Left hindlimb (tissue), 1 donor: Measurements from ENCODE around the gene SEMA6A.

Experiments used
- DNase-seq: peaks from one replicate; pipeline ENCODE4 v3.0.0-alpha.2; 2018

The SEMA6A gene

DNA sequence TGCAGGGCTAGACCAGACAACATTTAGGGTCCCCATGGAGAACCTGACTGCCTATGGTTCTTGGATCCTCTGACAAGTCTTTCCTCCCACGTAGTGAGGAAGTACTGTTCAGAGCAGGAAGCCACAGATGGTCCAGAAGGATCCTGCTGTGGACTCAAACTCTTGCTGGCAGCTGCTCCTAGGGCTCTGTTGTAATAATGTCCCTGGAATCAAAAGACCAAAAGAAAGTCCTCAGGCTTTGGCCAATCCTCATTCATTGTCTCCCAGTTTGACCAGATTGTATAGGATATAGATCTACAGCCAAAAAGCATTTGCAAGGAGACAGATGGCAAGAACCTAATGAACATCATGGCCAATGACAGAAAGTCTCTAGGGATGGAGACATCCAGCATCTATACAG lies 53.9 kb downstream of the SEMA6A start:
- DNase-seq, result no peak

GRCh38 chr5:116518423-116518822 lies 56.2 kb downstream of the SEMA6A start:
- no peak for DNase-seq

DNA sequence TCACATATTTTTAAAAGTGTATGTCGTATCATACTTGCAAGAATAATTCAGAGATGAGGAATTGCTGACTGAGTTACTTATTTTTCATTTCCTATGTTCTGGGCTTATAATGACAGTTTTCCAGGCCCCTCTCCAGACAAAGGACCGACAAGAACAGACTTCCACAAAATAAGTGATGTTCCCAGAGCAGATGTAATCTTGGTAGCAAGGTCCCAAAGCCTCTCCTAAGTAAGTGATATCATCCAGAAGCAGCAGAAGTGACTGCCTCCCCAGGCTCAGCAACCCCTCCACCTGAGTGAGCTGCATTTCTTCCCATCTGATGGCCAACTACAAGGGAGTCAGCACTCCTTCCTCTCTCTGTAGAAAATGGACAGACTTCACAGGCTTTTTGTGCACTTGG lies 57.1 kb downstream of the SEMA6A start:
- no peak for DNase-seq

GRCh38 chr5:116516021-116516420 lies 58.6 kb downstream of the SEMA6A start:
- no peak for DNase-seq

- no peak for DNase-seq
These were observed 60.1 kb downstream of the SEMA6A start for GRCh38 chr5:116514421-116514970.

DNA sequence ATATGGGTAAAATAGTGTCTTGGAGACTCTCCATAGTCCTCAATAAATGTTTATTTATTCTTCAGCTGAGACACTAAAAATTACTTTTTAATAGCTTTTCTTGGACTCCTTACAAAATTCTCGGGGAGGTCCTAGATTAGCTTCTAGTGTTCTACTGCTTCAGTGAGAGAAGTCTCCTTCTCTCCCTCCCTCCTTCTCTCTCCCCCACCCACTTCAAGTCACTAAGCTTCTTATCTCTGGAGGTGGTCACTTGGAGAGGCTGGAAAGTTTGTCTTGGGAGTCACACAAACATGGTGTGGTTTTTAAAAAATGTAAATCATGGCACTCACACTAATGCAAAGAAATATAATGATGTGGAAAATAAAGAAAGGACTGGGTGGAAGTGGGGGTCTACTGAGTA lies 64.1 kb downstream of the SEMA6A start:
- no peak for DNase-seq

DNA sequence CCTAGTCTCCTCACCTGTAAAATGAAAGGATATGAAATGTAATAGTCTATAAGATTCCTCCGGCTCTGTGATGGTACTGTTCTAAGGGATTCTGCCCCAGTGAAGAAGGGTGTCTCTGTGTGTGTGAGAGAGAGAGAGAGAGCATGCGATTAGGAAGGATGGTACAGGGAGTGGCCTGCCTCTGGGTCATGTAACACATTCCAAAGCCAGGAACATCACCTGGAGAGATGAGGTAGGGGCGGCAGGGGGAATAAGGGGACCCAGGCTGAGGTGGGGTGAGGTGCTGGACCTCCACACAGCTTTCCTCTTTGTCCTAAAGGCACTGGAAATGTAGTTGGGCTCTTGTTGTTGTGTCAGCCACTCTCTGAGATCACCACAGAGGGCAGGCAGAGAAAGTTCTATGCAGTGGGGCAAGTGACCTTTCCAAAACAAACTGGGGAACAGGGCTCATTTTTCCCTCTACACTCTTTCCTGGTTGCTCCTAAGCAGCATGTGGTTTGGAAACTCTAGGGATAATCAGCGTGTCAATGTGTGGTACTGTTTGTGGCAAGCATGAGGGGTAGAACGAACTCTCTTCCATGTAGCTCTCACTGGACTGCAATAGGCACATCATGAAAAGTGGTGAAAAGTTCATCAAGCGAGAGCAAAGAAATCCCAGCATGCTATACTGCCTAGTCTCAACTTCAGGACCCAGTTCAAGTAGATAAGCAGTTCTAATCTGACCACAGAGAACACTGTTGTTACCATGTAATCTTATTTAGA lies 65.0 kb downstream of the SEMA6A start:
- DNase-seq, result no peak

- DNase-seq, result no peak
These were observed 65.8 kb downstream of the SEMA6A start for GRCh38 chr5:116508835-116509234.

GRCh38 chr5:116507941-116508655 lies 66.5 kb downstream of the SEMA6A start:
- no peak for DNase-seq

DNA sequence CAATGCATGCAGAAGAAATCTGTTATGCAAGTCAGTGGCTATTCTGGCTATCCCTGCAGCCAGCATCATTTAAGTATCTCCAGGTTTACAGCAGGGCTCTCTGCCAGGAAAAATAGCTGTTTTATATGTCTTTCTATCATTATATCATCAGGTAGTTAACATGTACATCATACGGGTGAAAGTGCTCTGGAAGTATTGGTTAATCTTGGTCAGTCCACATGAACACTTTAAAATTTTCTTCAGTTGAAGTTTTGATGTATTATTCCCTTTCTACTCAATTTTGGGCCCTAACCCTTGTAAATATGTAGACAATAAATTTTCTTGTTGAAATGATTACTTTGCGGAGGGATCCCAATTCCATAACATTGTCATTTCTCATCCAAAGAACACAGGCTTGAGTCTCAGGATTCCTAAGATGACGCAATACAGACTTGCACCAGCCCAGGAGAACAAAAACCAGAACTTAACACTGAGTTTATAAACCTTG lies 67.5 kb downstream of the SEMA6A start:
- no peak for DNase-seq

GRCh38 chr5:116506488-116506887 lies 68.1 kb downstream of the SEMA6A start:
- DNase-seq, result no peak

GRCh38 chr5:116504593-116505166 lies 69.9 kb downstream of the SEMA6A start:
- no peak for DNase-seq

DNA sequence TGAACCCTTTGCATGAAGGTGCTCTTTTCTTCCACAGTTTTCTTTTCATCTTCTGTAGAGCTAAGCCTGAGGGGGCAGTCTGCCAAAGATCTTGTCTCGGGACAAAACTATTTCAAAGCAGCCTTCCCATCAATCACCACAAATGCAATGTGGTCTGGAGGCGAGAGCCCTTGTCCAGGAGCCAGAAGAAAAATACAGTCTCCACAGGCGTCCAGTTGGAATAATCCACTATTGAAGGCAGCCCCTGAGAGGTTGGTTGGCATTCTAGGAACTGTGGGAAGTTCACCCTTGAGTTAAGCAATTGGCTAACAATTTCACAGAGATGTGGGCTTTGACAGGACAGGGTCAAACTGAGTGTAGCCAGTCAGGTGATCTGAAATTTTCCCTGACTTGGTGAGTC lies 72.0 kb downstream of the SEMA6A start:
- DNase-seq, result peak; percentile 60

GRCh38 chr5:116502138-116502537 lies 72.5 kb downstream of the SEMA6A start:
- no peak for DNase-seq

GRCh38 chr5:116498503-116499048 lies 76.0 kb downstream of the SEMA6A start:
- no peak for DNase-seq

DNA sequence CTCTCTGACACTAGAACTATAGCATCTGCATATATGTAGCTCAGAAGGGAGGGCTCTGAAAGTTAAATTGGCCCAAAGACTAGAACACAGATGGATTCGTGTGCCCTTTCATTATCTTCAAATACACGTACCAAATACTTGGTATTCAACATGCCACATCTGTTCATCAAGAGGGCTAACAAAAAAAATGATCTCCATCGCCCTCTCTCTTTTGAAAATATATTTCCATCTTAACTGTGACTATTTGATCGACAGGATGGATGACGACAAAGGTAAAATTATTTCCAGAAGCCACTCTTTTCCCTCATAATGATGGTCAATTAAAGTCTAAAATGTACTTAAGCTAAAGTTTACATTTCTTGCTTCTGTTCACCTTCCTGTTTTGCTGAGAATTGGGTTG lies 77.0 kb downstream of the SEMA6A start:
- no peak for DNase-seq

- no peak for DNase-seq
These were observed 78.8 kb downstream of the SEMA6A start for GRCh38 chr5:116495786-116496357.

- DNase-seq, result no peak
These were observed 79.7 kb downstream of the SEMA6A start for GRCh38 chr5:116494784-116495450.

GRCh38 chr5:116492776-116493175 lies 81.8 kb downstream of the SEMA6A start:
- no peak for DNase-seq

- DNase-seq, result no peak
These were observed 82.5 kb downstream of the SEMA6A start for GRCh38 chr5:116492016-116492623.

GRCh38 chr5:116488356-116489041 lies 86.1 kb downstream of the SEMA6A start:
- no peak for DNase-seq
